D721Med (cell line): ENCODE results near the gene ZDHHC7.
A peak's percentile ranks its signal among the peaks of the same experiment; 100 is the strongest.

Experiments
- DNase-seq: peaks from one replicate; pipeline ENCODE4 v3.0.0; 2011; ENCODE audit warnings: low spot score; ENCODE audit not compliant: insufficient read length
- FAIRE-seq: peaks from 2 replicates; lab custom pipeline; 2011; peaks lifted over from hg19 to GRCh38; lab: Jason Lieb, UNC
- TF ChIP-seq, protein P1 (sequence below): IDR thresholded peaks from 2 replicates; pipeline ENCODE4 v1.5.1; 2012; ENCODE audit warnings: mild to moderate bottlenecking, control low read depth; ENCODE audit not compliant: insufficient read depth; ENCODE audit errors: missing control alignments

Gene ZDHHC7

DNA sequence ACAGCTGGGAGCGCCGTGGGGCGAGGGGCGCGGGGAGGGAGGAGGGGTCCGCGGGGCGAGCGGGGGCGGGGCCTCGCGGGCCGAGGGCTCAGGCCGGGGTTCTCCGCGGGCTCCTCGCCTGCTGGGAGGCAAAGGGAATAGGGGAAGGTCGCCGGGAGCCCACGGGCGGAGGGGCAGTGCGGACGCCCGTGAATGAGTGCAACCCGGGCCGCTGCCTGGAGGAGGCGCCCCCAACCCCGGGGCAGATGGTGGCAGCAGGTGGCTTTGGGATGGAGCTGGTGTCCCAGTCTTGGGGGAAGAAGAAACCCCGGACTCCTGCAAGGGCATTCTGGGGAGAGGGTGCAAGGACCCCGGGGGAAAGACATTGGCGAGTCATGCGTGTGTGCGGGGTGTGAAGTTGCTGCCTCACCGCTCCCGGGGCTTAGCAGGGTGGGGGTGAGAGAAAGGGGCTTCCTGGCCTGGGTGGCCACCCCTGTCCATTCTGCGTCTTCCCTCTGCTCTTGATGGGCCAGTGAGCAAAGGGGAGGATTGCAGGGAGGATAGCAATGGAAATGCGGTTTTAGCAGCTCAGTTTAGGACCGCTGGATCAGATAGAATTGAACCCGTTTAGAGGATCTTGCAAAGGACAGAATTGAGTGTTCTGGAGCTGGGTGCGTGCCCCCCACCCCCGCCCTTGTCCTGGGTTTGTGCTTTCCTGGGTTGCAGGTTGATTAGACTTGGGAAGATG is 16.8 kb upstream of the ZDHHC7 start:
- TF ChIP-seq, protein P1, sequence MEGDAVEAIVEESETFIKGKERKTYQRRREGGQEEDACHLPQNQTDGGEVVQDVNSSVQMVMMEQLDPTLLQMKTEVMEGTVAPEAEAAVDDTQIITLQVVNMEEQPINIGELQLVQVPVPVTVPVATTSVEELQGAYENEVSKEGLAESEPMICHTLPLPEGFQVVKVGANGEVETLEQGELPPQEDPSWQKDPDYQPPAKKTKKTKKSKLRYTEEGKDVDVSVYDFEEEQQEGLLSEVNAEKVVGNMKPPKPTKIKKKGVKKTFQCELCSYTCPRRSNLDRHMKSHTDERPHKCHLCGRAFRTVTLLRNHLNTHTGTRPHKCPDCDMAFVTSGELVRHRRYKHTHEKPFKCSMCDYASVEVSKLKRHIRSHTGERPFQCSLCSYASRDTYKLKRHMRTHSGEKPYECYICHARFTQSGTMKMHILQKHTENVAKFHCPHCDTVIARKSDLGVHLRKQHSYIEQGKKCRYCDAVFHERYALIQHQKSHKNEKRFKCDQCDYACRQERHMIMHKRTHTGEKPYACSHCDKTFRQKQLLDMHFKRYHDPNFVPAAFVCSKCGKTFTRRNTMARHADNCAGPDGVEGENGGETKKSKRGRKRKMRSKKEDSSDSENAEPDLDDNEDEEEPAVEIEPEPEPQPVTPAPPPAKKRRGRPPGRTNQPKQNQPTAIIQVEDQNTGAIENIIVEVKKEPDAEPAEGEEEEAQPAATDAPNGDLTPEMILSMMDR = no peak
- no peak for FAIRE-seq
- DNase-seq = no peak

DNA sequence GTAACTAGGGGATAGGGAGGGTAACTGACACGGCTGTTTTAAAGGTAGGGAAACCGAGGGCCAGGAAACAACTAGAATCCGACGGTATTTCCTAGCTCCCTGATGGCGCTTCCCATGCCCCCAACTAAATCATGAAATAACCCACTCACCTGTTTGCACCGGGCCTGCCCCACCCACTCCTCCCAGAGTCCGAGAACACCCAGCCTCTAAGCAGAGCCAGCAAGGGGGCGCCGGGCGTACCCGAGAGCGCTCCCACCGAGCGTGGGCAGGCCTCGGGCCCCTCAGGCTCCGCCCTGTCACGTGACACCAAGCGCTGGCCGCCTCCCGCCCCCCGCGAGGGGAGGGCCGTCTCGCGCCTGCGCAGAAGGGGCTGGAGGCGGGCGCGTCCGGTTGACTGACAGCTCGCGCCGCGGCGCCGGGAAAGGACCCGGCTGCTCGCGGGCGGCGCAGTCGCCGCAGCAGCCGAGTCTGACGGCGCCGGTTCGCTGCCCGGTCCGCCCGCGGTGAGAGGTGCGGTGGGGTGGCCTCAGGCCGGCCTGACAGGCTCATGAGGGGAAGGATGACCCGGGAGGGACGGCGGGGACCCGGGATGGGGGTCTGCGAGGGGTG is 16.1 kb upstream of the ZDHHC7 start, which contains the start of gene KIAA0513:
Gene KIAA0513 (plus strand): TSS at position 447 of the 609 bp plus-strand sequence. CDS start 39,277 bp downstream, outside the sequence.
- DNase-seq (peak; percentile 65), FAIRE-seq (no peak)
- TF ChIP-seq, protein P1 = peak; percentile 20

DNA sequence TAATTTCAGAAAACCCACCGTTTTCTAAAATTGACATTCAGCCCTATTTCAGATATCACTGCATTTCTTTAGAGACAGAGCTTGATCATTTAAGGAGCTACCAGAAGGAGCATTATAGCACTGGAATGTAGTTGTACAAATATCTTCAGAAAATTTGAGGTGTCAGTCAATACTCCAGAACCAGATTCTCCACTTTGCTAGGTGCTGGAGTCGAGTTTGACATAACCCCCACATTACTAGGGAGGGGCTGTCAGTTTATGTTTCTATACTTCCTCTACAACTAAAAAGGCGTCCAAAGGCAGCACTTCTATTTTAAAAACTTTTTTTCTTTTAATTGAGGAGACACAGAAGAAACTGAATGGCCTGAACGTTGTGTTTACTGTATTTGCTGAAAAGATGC is 15.4 kb upstream of the ZDHHC7 start:
- FAIRE-seq = no peak
- no peak for DNase-seq
- TF ChIP-seq, protein P1 = no peak

DNA sequence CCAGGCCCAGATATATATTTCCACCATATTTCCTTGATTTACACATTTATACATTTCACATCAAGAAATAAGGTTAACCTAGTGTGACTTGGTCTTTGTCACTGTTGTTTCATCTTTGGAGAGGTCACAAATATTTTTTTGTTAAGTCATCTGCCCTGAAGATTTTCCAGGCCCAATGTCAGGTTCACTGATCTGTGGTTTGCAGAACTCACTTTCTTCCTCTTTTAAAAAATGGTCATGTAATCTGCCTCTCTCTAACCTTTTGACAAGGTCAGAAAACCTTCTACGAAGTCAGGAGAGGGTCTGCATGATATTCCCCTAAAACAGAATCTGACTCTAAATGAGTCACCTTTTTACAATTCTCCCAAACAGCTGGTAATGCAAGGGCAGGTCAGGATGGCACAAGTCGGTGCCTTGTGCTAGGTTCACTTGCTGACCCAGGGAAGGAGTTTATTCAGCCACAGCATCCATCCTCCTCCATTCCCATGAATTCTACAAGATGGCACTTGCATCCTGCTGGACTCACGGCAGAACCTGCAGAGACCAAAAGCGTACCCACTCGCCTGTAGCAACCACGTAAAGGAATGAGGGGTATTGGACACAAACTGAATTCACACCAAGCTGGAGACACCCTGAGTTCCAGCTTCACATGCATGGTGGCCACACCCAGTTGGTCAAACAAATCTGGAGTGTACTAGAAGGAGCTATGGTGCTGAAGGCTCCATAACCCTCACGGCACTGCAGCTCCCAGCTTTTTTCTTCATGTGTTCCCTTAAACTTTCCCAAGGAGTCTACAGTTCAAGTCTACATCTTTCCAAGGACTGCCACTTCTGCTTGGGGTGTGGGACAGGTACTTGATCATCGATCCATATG is 14.7 kb upstream of the ZDHHC7 start:
- DNase-seq = no peak
- FAIRE-seq = no peak
- TF ChIP-seq, protein P1 = no peak

DNA sequence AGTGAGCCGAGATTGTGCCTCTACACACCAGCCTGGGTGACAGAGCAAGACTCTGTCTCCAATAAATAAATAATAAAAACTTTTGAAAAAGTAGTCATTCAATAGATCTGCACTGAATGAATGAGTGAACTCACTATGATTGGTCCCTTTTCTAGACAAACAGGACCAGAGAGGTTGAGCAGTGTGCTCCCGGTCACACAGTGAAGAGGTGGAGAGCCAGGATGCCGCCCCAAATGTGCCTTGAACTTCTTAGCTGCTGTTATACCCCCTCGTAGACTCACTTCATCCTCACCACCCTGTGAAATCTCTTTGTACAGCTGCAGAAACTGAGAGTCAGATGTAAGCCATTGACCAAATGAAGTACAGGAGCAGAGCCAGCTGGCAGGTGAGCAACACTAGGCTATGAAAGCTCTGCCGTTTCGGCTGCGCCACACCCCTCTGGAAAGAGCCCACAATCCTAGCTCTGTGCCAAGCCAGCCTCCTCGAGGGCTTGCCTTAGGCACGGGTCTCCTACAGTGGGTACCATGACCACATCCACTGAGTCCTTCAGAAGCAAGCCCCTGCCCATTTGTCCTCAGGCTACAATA is 8.4 kb upstream of the ZDHHC7 start:
- TF ChIP-seq, protein P1 = no peak
- DNase-seq = no peak

DNA sequence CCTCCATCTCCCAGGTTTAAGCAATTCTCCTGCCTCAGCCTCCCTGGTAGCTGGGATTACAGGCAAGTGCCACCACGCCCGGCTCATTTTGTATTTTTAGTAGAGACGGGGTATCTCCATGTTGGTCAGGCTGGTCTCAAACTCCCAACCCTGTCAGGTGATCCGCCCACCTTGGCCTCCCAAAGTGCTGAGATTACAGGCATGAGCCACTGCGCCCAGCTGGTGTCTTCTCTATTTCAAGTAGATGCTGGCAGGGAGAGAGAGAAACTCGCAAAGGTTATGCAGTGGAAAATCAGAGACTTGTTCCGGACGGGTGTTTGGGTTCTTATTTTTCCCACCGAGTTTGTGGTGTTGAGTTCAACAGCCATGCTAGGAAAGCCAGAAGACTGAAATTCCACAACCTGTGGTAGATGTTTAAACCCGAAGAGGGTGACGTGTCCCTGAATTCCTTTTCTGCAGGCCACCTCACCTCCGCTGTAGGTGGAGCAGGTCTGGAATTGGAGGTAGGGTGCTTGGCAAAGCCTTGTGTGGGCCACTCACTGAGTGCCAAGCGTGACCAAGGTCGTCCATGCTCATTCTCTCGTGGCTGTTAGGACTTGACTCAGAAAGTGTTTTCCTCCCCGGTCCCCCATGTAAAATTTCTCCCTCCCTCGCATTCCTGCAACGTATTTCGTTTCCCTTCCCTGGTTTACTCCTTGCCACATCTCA is 7.3 kb upstream of the ZDHHC7 start:
- TF ChIP-seq, protein P1 = no peak

More for the DNA sequence above, 8.4 kb upstream of the ZDHHC7 start:
- no peak for FAIRE-seq

More for the DNA sequence above, 7.3 kb upstream of the ZDHHC7 start:
- FAIRE-seq (no peak), DNase-seq (no peak)
